Stimulated activated CD8-positive, alpha-beta memory T cell treated with anti-CD3 and anti-CD28 coated beads, Interleukin-2, amount 100 ng/mL, for 1 hour (primary cell): ENCODE measurements around the gene ARHGAP29.

ENCODE experiments used
- DNase-seq, 2 donors: peaks; one replicate each; pipeline ENCODE4 v3.0.0-alpha.2; 2020; ENCODE audit warnings: low read depth in 2 of 2

The ARHGAP29 gene

GRCh38 chr1:94234615-94235014 is 2.8 kb downstream of the ARHGAP29 start:
- DNase-seq, result no peak

- no peak for DNase-seq
Measured at GRCh38 chr1:94231746-94232145, 5.6 kb downstream of the ARHGAP29 start.

GRCh38 chr1:94230920-94231319 is 6.5 kb downstream of the ARHGAP29 start:
- no peak for DNase-seq

DNA sequence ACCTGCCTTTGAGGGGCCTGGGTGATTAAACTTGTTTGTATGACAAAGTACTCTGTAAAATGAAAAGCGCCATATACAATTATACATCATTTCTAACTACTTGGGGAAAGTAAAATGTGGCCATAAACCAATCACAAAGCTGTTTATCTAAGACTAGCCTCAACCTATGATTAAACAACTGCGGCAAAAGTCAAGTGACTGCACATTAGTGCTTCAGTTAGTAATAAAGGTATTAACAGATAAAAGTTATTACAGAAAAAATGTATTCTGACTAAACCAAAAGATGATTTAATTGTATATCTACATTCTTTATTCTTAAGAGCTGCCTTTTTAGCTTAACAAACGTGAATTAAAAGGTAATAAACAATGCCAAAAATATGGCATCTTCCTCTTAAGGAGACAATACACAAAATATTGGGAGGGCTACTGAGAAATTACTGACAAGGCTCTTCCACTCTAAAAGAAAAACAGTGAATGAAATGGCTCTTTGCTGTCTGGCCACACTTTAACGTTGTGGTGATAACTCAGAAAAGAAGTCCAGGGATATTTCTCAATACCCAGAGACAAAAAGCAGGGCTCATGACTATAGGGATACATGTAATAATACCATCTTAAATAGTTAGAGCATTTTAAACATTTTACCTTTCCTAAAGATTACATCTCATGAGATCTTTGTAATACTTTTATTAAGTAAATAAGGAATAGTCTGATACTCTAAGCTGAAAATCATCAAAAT is 8.6 kb downstream of the ARHGAP29 start:
- no peak for DNase-seq

- no peak for DNase-seq
Measured at GRCh38 chr1:94227624-94228023, 9.8 kb downstream of the ARHGAP29 start.

GRCh38 chr1:94225845-94226244 is 11.5 kb downstream of the ARHGAP29 start:
- no peak for DNase-seq

- no peak for DNase-seq
Measured at GRCh38 chr1:94218332-94218731, 19.1 kb downstream of the ARHGAP29 start.

- DNase-seq, result no peak
Measured at GRCh38 chr1:94215955-94216354, 21.4 kb downstream of the ARHGAP29 start.

DNA sequence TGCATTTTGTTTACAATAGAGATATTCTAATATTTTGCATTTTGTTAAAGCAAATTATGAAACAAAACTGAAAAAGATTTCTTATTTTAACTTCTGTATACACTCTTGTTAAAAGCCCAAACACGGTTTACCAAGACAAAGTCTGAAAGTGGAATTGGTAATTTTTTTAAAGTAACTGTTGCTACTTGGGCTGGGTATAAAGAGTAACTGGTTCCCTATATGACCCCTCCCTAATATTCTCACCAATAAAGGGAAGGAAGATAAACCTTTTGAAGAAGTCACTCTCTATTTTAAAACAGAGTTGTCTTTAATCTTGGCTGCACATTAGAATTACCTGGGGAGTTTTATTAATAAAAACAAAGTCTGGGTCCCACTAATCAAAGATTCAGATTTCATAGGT is 27.4 kb downstream of the ARHGAP29 start:
- DNase-seq, result no peak

- DNase-seq, result no peak
Measured at GRCh38 chr1:94209425-94209824, 28.0 kb downstream of the ARHGAP29 start.

- no peak for DNase-seq
Measured at GRCh38 chr1:94207695-94208094, 29.7 kb downstream of the ARHGAP29 start.

DNA sequence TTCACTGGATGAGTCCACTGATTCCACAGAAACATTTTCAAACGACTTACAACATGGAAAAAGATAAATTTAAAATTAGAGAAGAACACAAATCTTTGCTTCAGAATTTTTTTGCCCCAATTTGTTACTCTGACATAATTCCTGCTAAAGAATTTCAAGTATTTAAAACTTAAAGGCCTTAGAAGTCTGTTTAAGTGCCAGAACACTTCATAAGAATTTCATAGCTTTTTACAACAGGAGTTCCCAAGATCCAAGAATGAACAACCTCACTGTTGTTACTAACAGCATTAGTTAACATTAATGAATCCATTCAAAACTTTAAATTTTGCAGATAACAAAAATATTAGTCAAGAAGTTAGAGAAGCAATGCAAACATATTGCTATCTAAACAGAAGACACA is 31.7 kb downstream of the ARHGAP29 start:
- no peak for DNase-seq

GRCh38 chr1:94202241-94202640 is 35.1 kb downstream of the ARHGAP29 start:
- DNase-seq, result no peak

DNA sequence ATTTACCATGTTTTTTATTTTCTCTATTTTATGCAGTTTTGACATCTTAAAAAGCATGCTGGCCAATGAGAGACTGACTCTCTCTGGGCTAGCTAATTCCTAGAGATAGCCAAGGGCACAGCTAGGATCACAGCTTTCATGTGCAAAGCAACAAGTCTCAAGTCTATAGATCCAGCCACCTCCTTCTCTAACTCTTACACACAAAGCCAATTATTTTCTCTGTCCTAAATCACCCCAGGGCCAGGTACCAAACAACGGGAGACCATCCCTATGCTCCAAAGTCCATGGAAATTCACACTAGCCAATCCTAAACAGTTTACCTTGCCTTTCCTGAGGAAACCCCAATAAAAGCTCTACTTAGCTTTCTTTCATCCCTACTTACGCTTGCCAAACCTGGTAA is 38.0 kb downstream of the ARHGAP29 start:
- no peak for DNase-seq

DNA sequence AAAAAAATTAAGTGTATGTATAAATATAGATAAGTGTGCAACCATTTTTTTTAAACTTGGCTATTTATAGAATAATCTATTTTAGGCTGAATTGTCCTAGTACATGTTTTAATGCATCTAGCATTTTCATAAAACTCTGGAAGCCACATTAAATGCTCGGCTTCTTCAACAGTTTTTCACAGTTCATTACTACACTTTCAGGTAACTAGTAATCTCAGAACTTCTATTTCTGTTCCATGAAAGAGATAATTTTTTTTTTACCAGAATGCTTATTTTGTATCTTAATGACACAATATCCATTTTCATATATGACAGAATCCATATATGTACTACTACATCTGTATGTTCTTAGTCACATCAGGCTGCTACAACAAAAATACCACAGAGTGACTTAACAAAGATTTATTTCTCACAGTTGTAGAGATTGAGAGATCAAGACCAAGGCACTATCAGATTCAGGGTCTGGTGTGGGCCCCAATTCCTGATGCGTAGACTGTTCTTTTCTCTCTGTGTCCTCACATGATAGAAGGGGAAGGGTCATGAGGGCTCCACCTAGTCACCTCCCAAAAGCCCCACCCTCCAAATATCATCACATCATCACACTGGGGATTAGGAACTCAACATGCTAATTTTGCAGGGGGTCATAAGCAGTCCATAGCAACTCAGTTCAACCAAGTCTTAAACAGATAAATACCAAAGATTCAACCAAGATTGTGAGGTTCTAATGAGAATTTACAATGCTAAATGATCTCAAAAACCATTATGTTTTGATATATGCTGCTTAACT is 43.1 kb downstream of the ARHGAP29 start:
- no peak for DNase-seq

DNA sequence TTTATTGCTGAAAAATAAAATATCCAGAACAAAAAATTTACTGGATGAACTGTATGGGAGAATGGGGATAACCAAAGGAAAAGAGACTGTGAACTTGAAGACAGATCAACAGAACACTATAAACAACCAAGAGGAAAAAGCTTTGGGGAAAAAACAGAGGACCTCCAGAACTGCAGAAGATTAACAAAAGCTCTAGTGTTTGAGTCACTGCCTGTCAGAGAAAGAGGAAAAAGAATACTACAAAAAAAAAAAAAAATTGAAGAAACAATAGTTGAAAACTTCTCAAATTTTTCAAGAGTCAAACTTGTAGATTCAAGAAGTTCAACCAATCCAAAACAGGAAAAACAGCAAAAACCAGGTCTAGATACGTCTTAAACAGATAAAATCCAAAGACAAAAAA is 44.3 kb downstream of the ARHGAP29 start:
- DNase-seq, result no peak

- DNase-seq, result no peak
Measured at GRCh38 chr1:94191216-94191615, 46.2 kb downstream of the ARHGAP29 start.

- DNase-seq, result no peak
Measured at GRCh38 chr1:94186946-94187345, 50.4 kb downstream of the ARHGAP29 start.

- no peak for DNase-seq
Measured at GRCh38 chr1:94183197-94183815, 54.1 kb downstream of the ARHGAP29 start.

GRCh38 chr1:94182191-94182590 is 55.2 kb downstream of the ARHGAP29 start:
- no peak for DNase-seq

DNA sequence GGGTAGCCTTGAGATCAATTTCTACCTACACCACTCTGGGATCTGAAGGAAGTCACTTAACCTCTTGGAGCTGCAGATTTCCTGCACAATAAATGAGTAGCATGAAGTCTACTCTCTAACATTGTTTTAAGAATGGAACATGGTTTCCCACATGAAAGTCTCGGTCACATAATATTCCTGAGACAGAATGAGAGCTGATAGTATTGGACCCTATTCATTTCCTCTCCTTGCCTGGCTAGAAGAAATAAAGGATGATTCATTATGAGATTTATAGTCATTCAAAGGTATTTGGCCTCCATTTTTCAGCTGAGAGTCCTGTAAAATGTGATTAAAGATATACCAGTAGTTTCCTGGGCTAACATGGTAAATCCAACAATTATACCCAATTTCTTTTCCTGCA is 56.7 kb downstream of the ARHGAP29 start:
- DNase-seq, result no peak

DNA sequence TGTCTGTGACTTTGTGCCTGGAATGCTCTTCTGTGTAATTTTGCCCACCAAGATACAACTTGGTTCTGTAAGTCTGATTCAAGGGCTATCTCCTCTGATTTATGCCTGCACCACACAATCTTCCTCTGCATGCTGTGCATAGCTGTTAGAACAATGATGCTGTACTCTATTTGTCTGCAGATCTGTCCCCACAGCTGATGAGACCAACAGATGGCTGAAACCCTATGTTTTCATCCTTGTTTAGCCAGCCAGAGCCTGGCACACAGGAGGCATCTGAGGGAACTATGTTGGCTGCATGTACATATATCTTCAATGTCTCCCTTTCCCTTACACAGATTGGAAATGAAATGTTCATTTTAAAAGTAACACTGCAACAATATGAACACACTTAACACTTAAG is 58.5 kb downstream of the ARHGAP29 start:
- no peak for DNase-seq

DNA sequence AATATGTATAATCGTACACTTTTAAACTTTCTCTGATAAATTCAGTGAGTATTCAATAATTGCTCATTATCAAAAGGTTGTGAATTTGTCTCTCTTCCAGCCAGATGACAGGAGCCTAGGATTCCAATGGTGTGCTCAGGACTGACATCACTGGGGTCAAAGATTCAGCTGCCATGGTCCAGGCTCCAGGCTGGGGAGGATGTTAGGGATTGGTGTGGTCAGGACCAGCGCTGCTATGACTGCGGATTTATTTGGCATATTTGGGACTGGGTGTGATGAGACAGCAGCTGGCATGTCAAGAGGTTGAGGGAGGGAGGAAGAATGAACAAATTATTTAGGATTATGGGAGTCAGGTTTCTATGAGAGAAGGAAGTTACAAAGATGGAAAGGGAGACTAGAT is 68.3 kb downstream of the ARHGAP29 start:
- DNase-seq, result no peak
